HepG2 (cell line): ENCODE results near the gene SLC38A2. TPM values are rescaled to one million over a fixed set of nuclear protein-coding genes. Genes with fewer than 3 reads are reported as not detected.

Source experiments
- CREBL2 ChIP-seq: sonication (generic); formaldehyde crosslinking; IDR thresholded peaks from 2 replicates; pipeline ENCODE4 v1.8.1; 2023; ENCODE audit warnings: missing genetic modification reagents, mild to moderate bottlenecking, borderline replicate concordance
- E2F1 ChIP-seq: sonication (generic); formaldehyde crosslinking; IDR thresholded peaks from 2 replicates; pipeline ENCODE4 v1.5.0; 2020; ENCODE audit warnings: missing genetic modification reagents
- EP300 ChIP-seq, 3 experiments: sonication (generic) in 1 of 3; formaldehyde crosslinking in 1 of 3; IDR thresholded peaks; 2 replicates each; pipeline versions ENCODE4 v1.5.1 to v1.6.1; 2011 to 2020; ENCODE audit warnings: low read depth in 2 of 3, low read length in 2 of 3, borderline replicate concordance in 1 of 3, improper control_type of control experiment in 1 of 3, mild to moderate bottlenecking in 1 of 3, missing genetic modification reagents in 1 of 3, moderate library complexity in 1 of 3
- PRMT3 ChIP-seq: sonication (generic); formaldehyde crosslinking; IDR thresholded peaks from 2 replicates; pipeline ENCODE4 v1.8.1; 2022; ENCODE audit warnings: low read depth, mild to moderate bottlenecking, moderate library complexity, missing genetic modification reagents, borderline replicate concordance
- SKIL ChIP-seq: sonication (generic); formaldehyde crosslinking; IDR thresholded peaks from 2 replicates; pipeline ENCODE4 v1.8.0; 2022; ENCODE audit warnings: missing genetic modification reagents, mild to moderate bottlenecking, moderate library complexity, borderline replicate concordance
- ZFP36 ChIP-seq: fragments of 150-350 bp; IDR thresholded peaks from 2 replicates; pipeline ENCODE4 v1.6.1; 2018; ENCODE audit warnings: borderline replicate concordance, low read length, low read depth; ENCODE audit not compliant: partially characterized antibody
- ZNF281 ChIP-seq: sonication (generic); formaldehyde crosslinking; IDR thresholded peaks from 2 replicates; pipeline ENCODE4 v1.4.0; 2020; ENCODE audit warnings: missing genetic modification reagents, borderline replicate concordance
- ZNF318 ChIP-seq: sonication (generic); formaldehyde crosslinking; IDR thresholded peaks from 2 replicates; pipeline ENCODE4 v1.4.0; 2020; ENCODE audit warnings: mild to moderate bottlenecking, missing genetic modification reagents
- ZNF562 ChIP-seq: sonication (generic); formaldehyde crosslinking; IDR thresholded peaks from 2 replicates; pipeline ENCODE4 v1.8.0; 2022; ENCODE audit warnings: missing genetic modification reagents, borderline replicate concordance
- polyA plus RNA-seq, 8 experiments: library from polyadenylated mRNA; depleted of rRNA in 3 of 8; stranded (reverse) in 7 of 8; unstranded in 1 of 8; fragments of >200 nt; fragmentation: Illumina TruSeq in 4 of 8; extraction: Trizol in 4 of 8; gene quantifications; 2 replicates each; pipeline versions ENCODE4 v1.2.1 to v1.2.3, GENCODE V29; 2011 to 2016; ENCODE audit warnings: low read depth in 4 of 8, missing spikeins in 1 of 8, mixed read lengths in 1 of 8; ENCODE audit not compliant: insufficient read depth in 1 of 8
- total RNA-seq, 5 experiments: library from RNA; depleted of rRNA; stranded (reverse); fragments of >200 nt; fragmentation: Illumina TruSeq; extraction: Trizol; gene quantifications; 2 replicates each; pipeline ENCODE4 v1.2.3, GENCODE V29; 2016; ENCODE audit warnings: low read depth in 1 of 5

SLC38A2 gene
- total and polyA plus RNA-seq, 2 of the 13 experiments (the other 11 are each of a cell fraction or from before 2014, with no cell fraction given) = 368 to 880 TPM

- 0 out of 2 replicates have a peak, but pooled peaks have one; percentile 22 for TF ChIP-seq ZNF281 (CRISPR knock-in tag)
- no peak for TF ChIP-seq ZFP36
- TF ChIP-seq E2F1 (CRISPR knock-in tag) = no peak
- no peak for TF ChIP-seq SKIL (CRISPR knock-in tag)
- peak; percentile 99 for TF ChIP-seq ZNF318 (CRISPR knock-in tag)
- TF ChIP-seq CREBL2 = no peak
- peak; percentile 42; the same call in 1 of the 2 replicates for TF ChIP-seq ZNF562 (CRISPR knock-in tag)
- peak; percentile 58 for TF ChIP-seq PRMT3
- no peak for TF ChIP-seq EP300 (IDR thresholded peaks at IDR 0.05; ENCODE audit: low read depth in 2 of 2, low read length in 2 of 2)
- TF ChIP-seq EP300 (CRISPR knock-in tag; IDR thresholded peaks at IDR 0.05; ENCODE audit: borderline replicate concordance) = no peak; the same call in 1 of the 2 replicates
These were observed 14.9 kb downstream of the SLC38A2 start (continued) for GRCh38 chr12:46357438-46358324.
